T-helper 1 cell treated with Interleukin-12 subunit alpha and Interleukin-12 subunit beta and Interleukin-4 antibody, amounts not matched to agents 30 μg/mL and 1 μg/mL, for 36 hours (primary cell): Measurements from ENCODE around the gene CLIC1.
"Not testable (repeated sequence)": the region's sequence is repeated elsewhere in the genome, so short reads cannot be mapped to it uniquely, and the experiment has no call there.

ENCODE experiments used
- H3K27ac Mint-ChIP-seq: one replicate; pipeline ENCODE4 v1.8.0; 2021; ENCODE audit warnings: mild to moderate bottlenecking, mixed read lengths
- H3K27me3 Mint-ChIP-seq: one replicate; pipeline ENCODE4 v1.8.0; 2021; ENCODE audit warnings: low read depth, mixed read lengths
- H3K36me3 Mint-ChIP-seq: one replicate; pipeline ENCODE4 v1.8.0; 2021; ENCODE audit warnings: low read depth, mixed read lengths
- H3K4me1 Mint-ChIP-seq: one replicate; pipeline ENCODE4 v1.8.0; 2021; ENCODE audit warnings: low read depth, mixed read lengths
- H3K4me3 Mint-ChIP-seq: one replicate; pipeline ENCODE4 v1.8.0; 2021; ENCODE audit warnings: mild to moderate bottlenecking, moderate library complexity, mixed read lengths
- H3K9me3 Mint-ChIP-seq: one replicate; pipeline ENCODE4 v1.8.0; 2021; ENCODE audit warnings: mixed read lengths

The CLIC1 gene

GRCh38 chr6:31712296-31712695 is 24.0 kb downstream of the CLIC1 start:
- Mint-ChIP-seq H3K36me3 (no peaks in the 10 kb centered on the region), H3K4me1 (peaks cover 7% of the 10 kb centered on the region), H3K27me3 (peaks cover 14% of the 10 kb centered on the region), H3K27ac (no peak overlapping the region), H3K9me3 (no peaks in the 10 kb centered on the region), H3K4me3 (no peak overlapping the region)

DNA sequence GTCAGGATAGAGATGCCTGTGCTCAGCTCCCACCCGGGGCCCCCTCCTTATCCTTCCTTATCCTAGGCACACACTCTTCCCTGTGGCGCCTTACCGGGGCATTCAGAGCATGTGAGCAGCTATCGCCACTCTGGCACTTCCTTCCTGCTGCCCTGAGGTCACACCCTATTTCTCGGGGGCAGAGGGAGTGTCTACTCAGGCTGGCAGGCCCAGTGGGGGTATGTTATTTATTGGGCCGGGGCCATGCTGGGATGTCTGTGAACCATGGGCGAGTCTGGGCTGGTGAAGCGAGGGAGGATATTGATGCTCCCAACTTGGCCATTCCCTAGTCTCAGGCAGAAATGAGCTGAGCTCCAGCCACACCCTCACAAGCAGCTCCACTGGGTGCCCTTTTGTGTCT is 25.1 kb downstream of the CLIC1 start:
- H3K36me3 Mint-ChIP-seq, result no peaks in the 10 kb centered on the region
- peaks cover 7% of the 10 kb centered on the region for H3K4me1 Mint-ChIP-seq
- H3K9me3 Mint-ChIP-seq, result no peaks in the 10 kb centered on the region
- no peak overlapping the region for H3K4me3 Mint-ChIP-seq
- H3K27ac Mint-ChIP-seq, result no peak overlapping the region
- H3K27me3 Mint-ChIP-seq, result peaks cover 14% of the 10 kb centered on the region

DNA sequence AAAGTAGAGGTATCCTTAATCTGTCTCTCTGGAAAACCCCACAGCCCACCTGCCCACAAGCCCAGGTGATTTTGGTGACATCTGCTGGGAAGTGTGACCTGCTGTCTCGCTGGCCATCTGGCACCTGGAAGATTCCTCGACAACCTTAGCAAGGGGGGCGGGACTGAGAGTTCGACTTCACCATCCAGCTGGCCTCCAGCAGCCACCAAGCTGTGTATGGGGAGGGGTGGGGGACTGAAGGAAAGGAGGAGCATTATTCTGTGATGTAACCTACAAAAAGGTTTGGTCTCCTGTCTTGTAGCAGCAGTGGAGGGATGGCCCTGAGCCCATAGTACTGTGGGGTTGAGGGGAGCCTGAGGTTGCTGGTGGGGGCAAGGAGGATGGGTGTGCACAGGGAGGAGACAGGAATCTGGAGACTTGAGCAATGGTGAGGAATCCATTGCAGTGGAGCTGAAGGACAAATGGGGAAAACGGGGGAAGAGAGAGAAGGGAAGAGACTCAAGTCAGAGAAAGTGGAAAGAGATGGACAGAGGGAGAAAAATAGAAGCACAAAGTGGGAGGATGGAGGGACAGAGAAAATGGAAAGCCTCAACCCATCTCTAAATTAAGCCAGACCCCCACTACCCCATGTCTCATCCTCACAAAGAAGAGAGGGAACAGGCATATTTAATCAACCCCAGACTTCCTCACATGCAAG is 25.7 kb downstream of the CLIC1 start:
- Mint-ChIP-seq H3K27ac (no peak overlapping the region), H3K9me3 (no peaks in the 10 kb centered on the region), H3K4me1 (peaks cover 7% of the 10 kb centered on the region), H3K4me3 (no peak overlapping the region), H3K36me3 (no peaks in the 10 kb centered on the region), H3K27me3 (peaks cover 14% of the 10 kb centered on the region)

DNA sequence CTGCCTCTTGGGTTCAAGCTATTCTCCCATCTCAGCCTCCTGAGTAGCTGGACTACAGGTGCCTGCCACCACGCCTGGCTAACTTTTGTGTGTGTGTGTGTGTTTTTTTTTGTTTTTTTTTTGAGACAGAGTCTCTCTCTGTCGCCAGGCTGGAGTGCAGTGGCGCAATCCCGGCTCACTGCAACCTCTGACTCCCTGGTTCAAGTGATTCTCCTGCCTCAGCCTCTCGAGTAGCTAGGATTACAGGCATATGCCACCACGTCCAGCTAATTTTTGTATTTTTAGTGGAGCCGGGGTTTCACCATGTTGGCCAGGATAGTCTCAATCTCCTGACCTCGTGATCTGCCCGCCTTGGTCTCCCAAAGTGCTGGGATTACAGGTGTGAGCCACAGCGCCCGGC is 27.2 kb downstream of the CLIC1 start:
- peaks cover 11% of the 10 kb centered on the region for H3K27me3 Mint-ChIP-seq
- H3K4me3 Mint-ChIP-seq, H3K36me3 Mint-ChIP-seq, H3K9me3 Mint-ChIP-seq, H3K27ac Mint-ChIP-seq, H3K4me1 Mint-ChIP-seq: not testable (repeated sequence)

- Mint-ChIP-seq H3K4me1 (peaks cover 10% of the 10 kb centered on the region), H3K27me3 (peaks cover 7% of the 10 kb centered on the region), H3K36me3 (no peaks in the 10 kb centered on the region), H3K9me3 (no peaks in the 10 kb centered on the region), H3K27ac (no peak overlapping the region), H3K4me3 (no peak overlapping the region)
Observed at GRCh38 chr6:31708224-31708623, 28.1 kb downstream of the CLIC1 start.

- H3K4me3 Mint-ChIP-seq, result no peak overlapping the region
- no peaks in the 10 kb centered on the region for H3K36me3 Mint-ChIP-seq
- no peak overlapping the region for H3K27ac Mint-ChIP-seq
- H3K4me1 Mint-ChIP-seq, result peaks cover 10% of the 10 kb centered on the region
- H3K27me3 Mint-ChIP-seq, result peaks cover 3% of the 10 kb centered on the region
- H3K9me3 Mint-ChIP-seq, result no peaks in the 10 kb centered on the region
Observed at GRCh38 chr6:31707701-31708100, 28.6 kb downstream of the CLIC1 start.

DNA sequence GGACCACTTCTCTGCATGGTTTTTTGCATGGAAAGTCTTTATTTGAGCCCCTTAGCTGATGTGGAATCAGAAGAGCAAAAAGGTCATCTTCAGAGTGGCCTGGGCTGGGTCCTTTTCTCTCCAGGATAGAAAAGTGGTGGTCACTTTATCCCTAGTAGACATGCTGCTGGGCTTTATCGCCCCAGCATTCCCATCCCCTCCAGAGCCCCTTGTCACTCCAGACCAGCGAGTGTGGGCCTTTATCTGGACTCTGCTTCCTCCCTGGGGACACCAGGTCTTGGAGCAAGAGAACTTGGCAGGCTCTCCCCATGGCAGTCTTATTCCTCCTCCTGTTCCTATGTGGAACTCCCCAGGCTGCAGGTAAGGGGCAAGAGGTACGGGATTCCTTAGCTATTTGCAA is 29.7 kb downstream of the CLIC1 start, which contains the start of gene LY6G6F:
Gene LY6G6F (plus strand): TSS at position 268 of the 400 bp plus-strand sequence. CDS start 41 bp downstream, at position 309.
- Mint-ChIP-seq H3K27ac (no peak within 1 kb of the TSS), H3K4me1 (peaks cover 15% of the 10 kb centered on the region), H3K27me3 (no peaks in the 10 kb centered on the region), H3K4me3 (no peak within 1 kb of the TSS), H3K36me3 (no peaks in the 10 kb centered on the region), H3K9me3 (no peaks in the 10 kb centered on the region)

- Mint-ChIP-seq H3K4me1 (peaks cover 17% of the 10 kb centered on the region), H3K36me3 (no peaks in the 10 kb centered on the region), H3K27ac (no peak overlapping the region), H3K27me3 (no peaks in the 10 kb centered on the region), H3K4me3 (no peak overlapping the region), H3K9me3 (no peaks in the 10 kb centered on the region)
Observed at GRCh38 chr6:31705931-31706330, 30.4 kb downstream of the CLIC1 start.

GRCh38 chr6:31702819-31703716 is 33.3 kb downstream of the CLIC1 start, which contains the start of gene ABHD16A:
ABHD16A (minus strand) TSS chr6:31703324; CDS start chr6:31703281, 43 bp downstream.
- Mint-ChIP-seq H3K36me3 (peaks cover under 1% of the 10 kb centered on the region), H3K9me3 (no peaks in the 10 kb centered on the region), H3K4me3 (peak within 1 kb of the TSS; percentile 93), H3K27me3 (no peaks in the 10 kb centered on the region), H3K4me1 (peaks cover 15% of the 10 kb centered on the region), H3K27ac (peak within 1 kb of the TSS; percentile 95)

- Mint-ChIP-seq H3K27ac (peak overlapping the region; percentile 95), H3K27me3 (no peaks in the 10 kb centered on the region), H3K4me1 (peaks cover 21% of the 10 kb centered on the region), H3K9me3 (no peaks in the 10 kb centered on the region), H3K36me3 (peaks cover 7% of the 10 kb centered on the region), H3K4me3 (peak overlapping the region; percentile 93)
Observed at GRCh38 chr6:31702405-31702818, 33.9 kb downstream of the CLIC1 start.

- Mint-ChIP-seq H3K27ac (peak overlapping the region; percentile 95), H3K27me3 (no peaks in the 10 kb centered on the region), H3K9me3 (no peaks in the 10 kb centered on the region), H3K36me3 (peaks cover 11% of the 10 kb centered on the region), H3K4me1 (peaks cover 24% of the 10 kb centered on the region), H3K4me3 (peak overlapping the region; percentile 93)
Observed at GRCh38 chr6:31701666-31702404, 34.5 kb downstream of the CLIC1 start.

DNA sequence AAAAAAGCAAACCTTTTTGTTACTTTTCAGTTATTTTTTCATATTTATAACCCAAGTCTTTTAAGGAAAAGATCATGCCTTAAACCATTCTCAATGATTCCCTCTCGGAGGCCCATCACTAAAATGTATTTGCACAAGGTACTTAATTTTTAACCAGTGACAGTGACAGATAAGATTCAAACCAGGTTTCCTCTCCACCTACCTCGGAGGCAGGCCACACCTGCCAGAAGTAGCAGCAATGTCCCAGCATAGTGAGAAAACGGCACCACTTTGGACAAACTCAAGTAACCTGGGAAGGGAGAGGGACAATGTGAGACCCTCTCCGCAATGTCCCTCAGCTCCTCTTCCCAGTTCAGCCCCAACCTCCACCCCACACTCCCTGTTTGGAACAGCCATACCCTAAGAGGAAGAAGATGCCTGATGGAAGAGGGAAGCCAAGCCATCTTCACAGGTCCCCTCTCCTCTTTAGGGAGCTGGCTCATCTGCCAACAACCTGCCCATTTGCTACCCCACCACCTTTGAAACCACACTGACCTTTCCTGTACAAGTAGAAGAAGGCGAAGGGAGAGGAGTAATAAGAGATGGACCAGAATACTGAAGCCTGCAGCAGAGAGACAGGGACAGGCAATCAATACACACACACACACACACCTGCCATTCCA is 35.5 kb downstream of the CLIC1 start:
- Mint-ChIP-seq H3K27me3 (no peaks in the 10 kb centered on the region), H3K4me3 (peak overlapping the region; percentile 25), H3K36me3 (peaks cover 14% of the 10 kb centered on the region), H3K27ac (no peak overlapping the region), H3K4me1 (peaks cover 24% of the 10 kb centered on the region), H3K9me3 (no peaks in the 10 kb centered on the region)

- Mint-ChIP-seq H3K27ac (peak overlapping the region; percentile 37), H3K4me3 (no peak overlapping the region), H3K9me3 (no peaks in the 10 kb centered on the region), H3K4me1 (peaks cover 21% of the 10 kb centered on the region), H3K27me3 (no peaks in the 10 kb centered on the region), H3K36me3 (peaks cover 19% of the 10 kb centered on the region)
Observed at GRCh38 chr6:31697555-31697954, 38.8 kb downstream of the CLIC1 start.

DNA sequence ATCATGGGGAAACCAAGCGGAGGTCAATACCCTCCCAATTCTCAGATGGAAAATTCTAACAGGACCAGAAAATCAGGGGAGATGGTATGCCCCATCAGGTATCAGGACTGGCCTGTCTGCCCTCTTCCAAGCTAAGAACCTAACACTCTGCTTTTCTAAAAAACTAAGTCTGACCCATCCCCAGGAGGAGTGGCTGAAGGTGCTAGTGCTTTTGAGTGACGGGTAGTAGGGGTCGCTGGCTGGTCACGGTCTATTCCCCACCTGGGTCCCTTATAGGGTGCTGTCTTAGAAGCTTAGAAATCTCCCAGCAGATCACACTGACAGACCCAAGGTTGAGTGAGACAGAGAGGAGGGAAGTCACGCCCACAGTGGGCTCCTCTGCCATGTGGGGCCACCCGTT is 42.8 kb downstream of the CLIC1 start:
- H3K9me3 Mint-ChIP-seq, result no peaks in the 10 kb centered on the region
- peaks cover 10% of the 10 kb centered on the region for H3K4me1 Mint-ChIP-seq
- no peak overlapping the region for H3K4me3 Mint-ChIP-seq
- H3K36me3 Mint-ChIP-seq, result peaks cover 35% of the 10 kb centered on the region
- no peak overlapping the region for H3K27ac Mint-ChIP-seq
- no peaks in the 10 kb centered on the region for H3K27me3 Mint-ChIP-seq
